ENCODE data around the gene TMEM233. TPM values are rescaled to one million over a fixed set of nuclear protein-coding genes. Genes with fewer than 3 reads are reported as not detected.
A peak's percentile ranks its signal among the peaks of the same experiment; 100 is the strongest.
"Not testable (repeated sequence)": the region's sequence is repeated elsewhere in the genome, so short reads cannot be mapped to it uniquely, and the experiment has no call there.

TMEM233 gene
- total RNA-seq, 4 donors from 2014 or later, result 0.12 to 0.38 (median 0.19) TPM; not detected in 1

DNA sequence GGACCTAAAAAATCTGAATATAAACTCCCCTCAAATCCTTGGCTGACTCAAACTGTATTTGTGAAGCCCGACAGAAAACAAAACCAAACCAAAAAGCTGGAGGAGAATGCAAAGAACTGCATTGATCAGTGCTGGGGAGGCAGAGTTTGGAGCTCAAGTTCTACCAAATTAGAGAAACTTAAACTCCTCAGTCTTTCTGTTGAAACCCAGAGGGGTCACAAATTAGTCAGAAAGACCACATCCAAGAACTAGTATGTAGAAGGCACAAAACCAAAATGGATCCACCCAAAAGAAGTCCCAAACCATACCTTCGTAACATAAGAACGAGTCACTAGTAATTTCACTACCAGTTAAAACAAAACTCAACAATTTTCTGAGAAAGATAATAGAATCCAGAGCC is 59.1 kb downstream of the TMEM233 start:
- DNase-seq (ENCODE audit: low spot score), result no peak
- TF ChIP-seq CTCF (IDR thresholded peaks at IDR 0.05), result no peak
- no peak for ATAC-seq (ENCODE audit: low FRiP score)

GRCh38 chr12:119657001-119657400 is 63.4 kb downstream of the TMEM233 start:
- ATAC-seq (ENCODE audit: low FRiP score), result not testable (repeated sequence)

DNA sequence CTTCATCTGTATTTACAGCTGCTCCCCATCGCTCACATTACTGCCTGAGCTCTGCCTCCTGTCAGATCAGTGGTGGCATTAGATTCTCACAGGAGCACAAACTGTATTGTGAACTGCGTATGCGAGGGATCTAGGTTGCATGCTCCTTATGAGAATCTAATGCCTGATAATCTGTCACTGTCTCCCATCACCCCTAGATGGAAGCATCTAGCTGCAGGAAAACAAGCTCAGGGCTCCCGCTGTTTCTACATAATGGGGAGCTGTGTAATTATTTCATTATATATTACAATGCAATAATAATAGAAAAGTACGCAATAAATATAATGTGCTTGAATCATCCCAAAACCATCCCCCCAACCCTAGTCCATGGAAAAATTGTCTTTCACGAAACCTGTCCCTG is 64.6 kb downstream of the TMEM233 start:
- DNase-seq (ENCODE audit: low spot score); ATAC-seq (ENCODE audit: low FRiP score): not testable (repeated sequence)

More at GRCh38 chr12:119657001-119657400, 63.4 kb downstream of the TMEM233 start:
- not testable (repeated sequence) for DNase-seq (ENCODE audit: low spot score)

GRCh38 chr12:119659289-119659897 is 65.8 kb downstream of the TMEM233 start:
- peak in 1 of 3 donors; percentile 47 for TF ChIP-seq CTCF (IDR thresholded peaks at IDR 0.05)
- DNase-seq (ENCODE audit: low spot score), result no peak
- no peak for ATAC-seq (ENCODE audit: low FRiP score)

- DNase-seq (ENCODE audit: low spot score) (no peak), ATAC-seq (ENCODE audit: low FRiP score) (no peak)
- TF ChIP-seq CTCF (IDR thresholded peaks at IDR 0.05), result no peak
Observed at GRCh38 chr12:119660076-119660475, 66.5 kb downstream of the TMEM233 start.

- ATAC-seq (ENCODE audit: low FRiP score), result no peak
- no peak for DNase-seq (ENCODE audit: low spot score)
- TF ChIP-seq CTCF (IDR thresholded peaks at IDR 0.05), result no peak
Observed at GRCh38 chr12:119661882-119662281, 68.3 kb downstream of the TMEM233 start.

- no peak for DNase-seq (ENCODE audit: low spot score)
- no peak for ATAC-seq (ENCODE audit: low FRiP score)
- no peak for TF ChIP-seq CTCF (IDR thresholded peaks at IDR 0.05)
Observed at GRCh38 chr12:119664642-119665041, 71.1 kb downstream of the TMEM233 start.

DNA sequence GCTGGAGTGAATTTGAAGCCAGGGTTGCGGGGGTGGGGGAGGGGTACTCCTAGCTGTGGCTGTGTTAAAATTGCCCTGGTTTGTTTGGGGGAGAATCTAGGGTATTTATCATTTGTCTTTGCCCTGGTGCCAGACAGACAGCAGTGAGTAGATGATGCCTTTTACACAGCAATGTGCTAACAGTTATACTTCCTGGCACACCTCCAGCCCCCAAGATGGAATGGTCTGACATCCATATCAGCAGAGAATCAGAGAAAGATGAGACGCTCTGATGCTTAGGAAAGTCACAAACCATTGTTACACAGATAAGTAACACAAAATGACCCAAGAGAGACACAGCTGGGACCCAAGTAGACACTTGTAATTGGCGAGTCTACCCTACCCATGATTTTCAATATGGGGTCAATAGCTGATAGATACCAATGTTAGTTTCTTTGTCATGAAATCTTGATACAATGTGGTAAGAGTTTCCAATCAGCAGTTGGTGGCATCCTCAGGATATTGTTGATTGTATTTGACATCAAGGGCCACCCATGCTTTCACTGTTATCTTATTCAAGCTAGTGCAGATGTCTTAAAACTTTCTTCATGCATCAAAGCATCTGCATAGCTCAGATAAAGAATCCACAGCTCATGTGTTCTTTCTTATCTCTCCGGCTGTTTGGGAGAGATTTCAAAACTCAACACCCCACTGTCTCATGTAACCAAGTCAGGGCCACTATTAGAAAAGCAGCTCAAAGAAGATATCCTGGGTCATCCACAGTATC is 71.8 kb downstream of the TMEM233 start:
- no peak for ATAC-seq (ENCODE audit: low FRiP score)
- no peak for TF ChIP-seq CTCF (IDR thresholded peaks at IDR 0.05)

More for the DNA sequence above, 71.8 kb downstream of the TMEM233 start:
- no peak for DNase-seq (ENCODE audit: low spot score)
